HG03139 (cell line): Measurements from ENCODE around the gene PTTG1IP.
"Not testable (repeated sequence)": the region's sequence is repeated elsewhere in the genome, so short reads cannot be mapped to it uniquely, and the experiment has no call there.

ENCODE experiments used
- ATAC-seq: cut with Tn5 transposase; IDR thresholded peaks from one replicate; pipeline ENCODE4 v1.9.1; 2021; ENCODE audit not compliant: unreplicated experiment

PTTG1IP gene

GRCh38 chr21:44883250-44883649 lies 9.8 kb upstream of the PTTG1IP start:
- ATAC-seq = no peak

GRCh38 chr21:44881198-44881872 lies 7.8 kb upstream of the PTTG1IP start:
- no peak for ATAC-seq

- no peak for ATAC-seq
These were observed 7.1 kb upstream of the PTTG1IP start for GRCh38 chr21:44880405-44881197.

GRCh38 chr21:44879238-44879637 lies 5.7 kb upstream of the PTTG1IP start:
- ATAC-seq = not testable (repeated sequence)

GRCh38 chr21:44878053-44878982 lies 4.8 kb upstream of the PTTG1IP start:
- no peak for ATAC-seq

- ATAC-seq = no peak
These were observed 3.5 kb upstream of the PTTG1IP start for GRCh38 chr21:44876849-44877575.

GRCh38 chr21:44875316-44875700 lies 1.8 kb upstream of the PTTG1IP start:
- no peak for ATAC-seq

GRCh38 chr21:44874497-44875315 lies 1.2 kb upstream of the PTTG1IP start:
- ATAC-seq = no peak

- ATAC-seq = no peak
These were observed 678 bp upstream of the PTTG1IP start for GRCh38 chr21:44874240-44874496.

GRCh38 chr21:44872649-44873355 lies 688 bp downstream of the PTTG1IP start:
- ATAC-seq = no peak

GRCh38 chr21:44872323-44872648 lies 1.2 kb downstream of the PTTG1IP start:
- ATAC-seq = no peak

- ATAC-seq = no peak
These were observed 1.8 kb downstream of the PTTG1IP start for GRCh38 chr21:44871576-44872269.

- no peak for ATAC-seq
These were observed 2.6 kb downstream of the PTTG1IP start for GRCh38 chr21:44870748-44871495.

GRCh38 chr21:44869781-44870747 lies 3.4 kb downstream of the PTTG1IP start:
- no peak for ATAC-seq

GRCh38 chr21:44868707-44869106 lies 4.8 kb downstream of the PTTG1IP start:
- ATAC-seq = no peak

- ATAC-seq = no peak
These were observed 5.3 kb downstream of the PTTG1IP start for GRCh38 chr21:44867999-44868700.

- no peak for ATAC-seq
These were observed 6.0 kb downstream of the PTTG1IP start for GRCh38 chr21:44867464-44867863.
